HCT116 (cell line): Measurements from ENCODE around the gene ART1.

Experiments
- ATF3 ChIP-seq: IDR thresholded peaks from 2 replicates; pipeline ENCODE4 v1.6.1; 2012
- CTCF ChIP-seq, 3 experiments: fragments of 200-600 bp in 1 of 3; sonication (generic) in 1 of 3; IDR thresholded peaks in 2 of 3; conservative IDR thresholded peaks in 1 of 3; 2 replicates each; pipeline ENCODE4 v1.5.1; 2012 to 2017; ENCODE audit warnings: low read depth in 2 of 3, low read length in 2 of 3, antibody characterized with exemption in 1 of 3, borderline replicate concordance in 1 of 3, control low read depth in 1 of 3, mild to moderate bottlenecking in 1 of 3, mixed read lengths in 1 of 3, mixed run types in 1 of 3, moderate library complexity in 1 of 3; ENCODE audit not compliant: insufficient read depth in 1 of 3
- FOSL1 ChIP-seq: IDR thresholded peaks from 2 replicates; pipeline ENCODE4 v1.6.1; 2012; ENCODE audit warnings: low read depth
- JUND ChIP-seq: IDR thresholded peaks from 2 replicates; pipeline ENCODE4 v1.6.1; 2012
- POLR2AphosphoS5 ChIP-seq: IDR thresholded peaks from 2 replicates; pipeline ENCODE4 v1.6.1; 2011; ENCODE audit warnings: mild to moderate bottlenecking, low read depth, low read length, moderate library complexity
- REST ChIP-seq: IDR thresholded peaks from 2 replicates; pipeline ENCODE4 v1.6.1; 2012; ENCODE audit warnings: low read depth
- TCF7L2 ChIP-seq: IDR thresholded peaks from 2 replicates; pipeline ENCODE4 v1.7.0; 2011; ENCODE audit warnings: borderline replicate concordance, inconsistent platforms; ENCODE audit not compliant: insufficient read depth, insufficient read length; ENCODE audit errors: extremely low read depth

GRCh38 chr11:3709977-3710376, 65.0 kb downstream of the ART1 start:
- TF ChIP-seq JUND, result no peak
- TF ChIP-seq CTCF (IDR thresholded peaks at IDR 0.05 in 2 of 3, conservative IDR thresholded peaks at IDR 0.05 in 1 of 3; ENCODE audit: borderline replicate concordance in 1 of 3, insufficient read depth in 1 of 3, low read depth in 2 of 3, low read length in 2 of 3), result no peak
- TF ChIP-seq REST, result no peak
- TF ChIP-seq POLR2AphosphoS5, result no peak
- no peak for TF ChIP-seq TCF7L2
- no peak for TF ChIP-seq FOSL1
- no peak for TF ChIP-seq ATF3
